ENCODE measurements around the gene SCN3B.

Gene SCN3B

GRCh38 chr11:123684601-123685000 is 30.2 kb upstream of the SCN3B start:
- H3K9me3 ChIP-seq (ENCODE audit: control insufficient read depth, low read length) = no peaks in the 10 kb centered on the region
- 95 to 98% methylated on average over 5 to 6 of the region's 6 CpGs for WGBS, 2 experiments
- H3K36me3 ChIP-seq (ENCODE audit: control insufficient read depth, insufficient read depth, low read length) = no peaks in the 10 kb centered on the region
- no peaks in the 10 kb centered on the region for H3K27me3 ChIP-seq (ENCODE audit: control insufficient read depth, insufficient read depth, low read length, poor library complexity, severe bottlenecking)
- H3K4me3 ChIP-seq (ENCODE audit: insufficient read depth, low read depth, low read length) = no peak overlapping the region
- H3K27ac ChIP-seq (ENCODE audit: insufficient read depth, low read depth, low read length, poor library complexity, severe bottlenecking) = no peak overlapping the region
- peaks cover 5% of the 10 kb centered on the region for H3K4me1 ChIP-seq (ENCODE audit: control insufficient read depth, insufficient read depth, low read length)

DNA sequence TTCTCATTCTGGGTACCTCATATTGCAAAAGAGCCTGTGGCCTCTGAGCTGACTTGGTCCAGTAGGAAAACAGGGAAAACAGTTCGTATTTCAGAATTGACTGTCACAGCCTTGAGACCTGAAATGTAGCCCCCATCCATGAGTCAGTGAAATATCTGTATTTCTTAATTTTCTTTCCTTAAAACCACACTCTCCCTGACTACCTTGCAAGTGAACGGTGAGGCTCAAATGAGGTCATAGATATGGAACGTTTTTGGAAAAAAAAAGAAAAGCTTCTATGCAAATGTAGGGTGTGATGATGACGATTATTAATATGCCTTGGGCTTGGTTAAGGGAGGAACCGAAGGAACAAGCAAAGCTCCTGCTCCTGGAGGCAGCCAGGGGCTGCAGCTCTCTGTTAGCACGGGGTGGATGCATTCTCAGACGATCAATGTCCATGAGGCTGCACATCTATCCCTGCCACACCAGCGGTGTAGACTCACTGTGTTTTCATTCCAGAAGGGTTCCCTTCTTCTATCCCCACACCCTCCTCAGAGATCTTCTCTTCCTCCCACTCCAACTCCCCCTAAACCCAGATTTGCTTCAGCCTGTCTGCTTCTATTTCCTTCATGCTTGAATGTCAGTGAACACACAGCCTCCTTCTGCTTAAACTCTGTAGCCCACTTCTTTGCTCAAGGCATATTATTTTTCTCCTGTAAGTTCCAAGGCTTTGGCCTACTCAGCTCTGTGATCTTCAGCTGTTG is 29.2 kb upstream of the SCN3B start:
- no peak overlapping the region for H3K27ac ChIP-seq (ENCODE audit: insufficient read depth, low read depth, low read length, poor library complexity, severe bottlenecking)
- 86% methylated on average over 8 of the region's 8 CpGs for WGBS, 2 experiments
- H3K9me3 ChIP-seq (ENCODE audit: control insufficient read depth, low read length) = no peaks in the 10 kb centered on the region
- peaks cover 5% of the 10 kb centered on the region for H3K4me1 ChIP-seq (ENCODE audit: control insufficient read depth, insufficient read depth, low read length)
- no peak overlapping the region for H3K4me3 ChIP-seq (ENCODE audit: insufficient read depth, low read depth, low read length)
- no peaks in the 10 kb centered on the region for H3K27me3 ChIP-seq (ENCODE audit: control insufficient read depth, insufficient read depth, low read length, poor library complexity, severe bottlenecking)
- no peaks in the 10 kb centered on the region for H3K36me3 ChIP-seq (ENCODE audit: control insufficient read depth, insufficient read depth, low read length)

DNA sequence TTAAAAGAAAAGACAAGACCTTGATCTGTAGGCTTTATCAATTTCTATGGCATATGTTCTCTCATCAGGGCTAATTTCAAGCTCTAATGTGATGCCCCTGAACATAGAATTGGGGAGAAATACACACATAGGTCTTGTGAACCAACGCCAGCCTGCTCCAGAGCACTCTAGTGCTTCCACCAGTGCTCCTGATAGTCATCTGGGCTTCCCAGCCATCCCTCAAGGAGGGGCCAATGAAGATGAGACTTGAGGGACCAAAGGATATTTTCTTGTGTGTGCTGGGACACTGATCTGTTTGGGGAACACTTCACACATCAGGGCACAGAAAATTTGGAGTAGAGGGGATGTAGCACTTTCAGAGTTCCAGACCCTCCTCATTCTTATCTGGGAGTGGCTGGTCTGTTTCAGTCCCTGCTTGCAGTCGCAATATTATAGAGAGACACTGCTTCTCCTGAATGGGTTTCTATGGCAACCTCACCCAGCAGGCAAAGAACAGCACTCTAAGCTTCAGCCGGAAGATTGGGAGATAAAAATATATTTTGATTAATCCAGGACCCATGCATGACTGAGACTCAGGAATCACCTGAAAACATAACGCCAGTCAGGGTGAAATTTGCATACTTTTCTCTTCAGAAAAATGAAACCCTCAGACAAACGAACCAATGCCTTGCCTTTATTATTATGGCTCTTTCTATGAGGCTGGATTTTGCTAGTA is 28.4 kb upstream of the SCN3B start:
- Histone ChIP-seq H3K36me3 (ENCODE audit: control insufficient read depth, insufficient read depth, low read length) (no peaks in the 10 kb centered on the region), H3K4me3 (ENCODE audit: insufficient read depth, low read depth, low read length) (no peak overlapping the region), H3K27ac (ENCODE audit: insufficient read depth, low read depth, low read length, poor library complexity, severe bottlenecking) (no peak overlapping the region), H3K4me1 (ENCODE audit: control insufficient read depth, insufficient read depth, low read length) (peaks cover 5% of the 10 kb centered on the region), H3K27me3 (ENCODE audit: control insufficient read depth, insufficient read depth, low read length, poor library complexity, severe bottlenecking) (no peaks in the 10 kb centered on the region), H3K9me3 (ENCODE audit: control insufficient read depth, low read length) (no peaks in the 10 kb centered on the region)
- 88 to 93% methylated on average over 5 of the region's 5 CpGs for WGBS, 2 experiments

DNA sequence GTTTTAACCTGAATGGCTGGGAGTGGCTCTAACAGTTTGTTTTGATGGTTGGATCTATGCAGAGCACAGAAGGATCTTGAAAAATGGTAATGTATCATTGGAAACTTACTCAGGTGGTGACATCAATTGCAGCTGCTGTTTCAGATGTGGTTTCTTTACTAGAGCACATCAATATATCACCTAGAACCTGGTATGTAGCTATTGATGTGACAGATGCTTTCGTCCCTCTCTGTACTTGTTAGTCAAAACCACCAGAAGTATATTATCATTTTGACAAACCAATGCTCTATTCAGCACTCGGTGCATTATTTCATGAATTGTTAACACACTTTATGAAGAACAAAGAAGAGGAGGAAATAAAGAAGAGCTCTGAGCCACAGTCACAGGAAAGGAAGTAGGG is 26.6 kb upstream of the SCN3B start:
- WGBS, 2 experiments = 92% methylated on average over 2 of the region's 2 CpGs; no CpG with 5 or more reads in 1 of the 2 experiments
- H3K27me3 ChIP-seq (ENCODE audit: control insufficient read depth, insufficient read depth, low read length, poor library complexity, severe bottlenecking) = no peaks in the 10 kb centered on the region
- no peak overlapping the region for H3K4me3 ChIP-seq (ENCODE audit: insufficient read depth, low read depth, low read length)
- no peaks in the 10 kb centered on the region for H3K9me3 ChIP-seq (ENCODE audit: control insufficient read depth, low read length)
- H3K4me1 ChIP-seq (ENCODE audit: control insufficient read depth, insufficient read depth, low read length) = peaks cover 5% of the 10 kb centered on the region
- H3K27ac ChIP-seq (ENCODE audit: insufficient read depth, low read depth, low read length, poor library complexity, severe bottlenecking) = no peak overlapping the region
- H3K36me3 ChIP-seq (ENCODE audit: control insufficient read depth, insufficient read depth, low read length) = no peaks in the 10 kb centered on the region

GRCh38 chr11:123678246-123678645 is 23.8 kb upstream of the SCN3B start:
- Histone ChIP-seq H3K27me3 (ENCODE audit: control insufficient read depth, insufficient read depth, low read length, poor library complexity, severe bottlenecking) (no peaks in the 10 kb centered on the region), H3K36me3 (ENCODE audit: control insufficient read depth, insufficient read depth, low read length) (no peaks in the 10 kb centered on the region), H3K9me3 (ENCODE audit: control insufficient read depth, low read length) (no peaks in the 10 kb centered on the region), H3K27ac (ENCODE audit: insufficient read depth, low read depth, low read length, poor library complexity, severe bottlenecking) (no peak overlapping the region), H3K4me3 (ENCODE audit: insufficient read depth, low read depth, low read length) (no peak overlapping the region), H3K4me1 (ENCODE audit: control insufficient read depth, insufficient read depth, low read length) (peaks cover 4% of the 10 kb centered on the region)
- WGBS, 2 experiments = 92 to 97% methylated on average over 2 of the region's 2 CpGs

- H3K36me3 ChIP-seq (ENCODE audit: control insufficient read depth, insufficient read depth, low read length) = no peaks in the 10 kb centered on the region
- no peak overlapping the region for H3K27ac ChIP-seq (ENCODE audit: insufficient read depth, low read depth, low read length, poor library complexity, severe bottlenecking)
- WGBS, 2 experiments = 89 to 91% methylated on average over 1 to 2 of the region's 2 CpGs
- no peak overlapping the region for H3K4me3 ChIP-seq (ENCODE audit: insufficient read depth, low read depth, low read length)
- no peaks in the 10 kb centered on the region for H3K4me1 ChIP-seq (ENCODE audit: control insufficient read depth, insufficient read depth, low read length)
- H3K27me3 ChIP-seq (ENCODE audit: control insufficient read depth, insufficient read depth, low read length, poor library complexity, severe bottlenecking) = no peaks in the 10 kb centered on the region
- H3K9me3 ChIP-seq (ENCODE audit: control insufficient read depth, low read length) = no peaks in the 10 kb centered on the region
Measured at GRCh38 chr11:123677510-123677909, 23.1 kb upstream of the SCN3B start.

GRCh38 chr11:123674297-123674696 is 19.9 kb upstream of the SCN3B start:
- no peaks in the 10 kb centered on the region for H3K27me3 ChIP-seq (ENCODE audit: control insufficient read depth, insufficient read depth, low read length, poor library complexity, severe bottlenecking)
- no peaks in the 10 kb centered on the region for H3K9me3 ChIP-seq (ENCODE audit: control insufficient read depth, low read length)
- H3K4me1 ChIP-seq (ENCODE audit: control insufficient read depth, insufficient read depth, low read length) = no peaks in the 10 kb centered on the region
- no CpG with 5 or more reads among the region's 2 CpGs for WGBS, 2 experiments
- H3K36me3 ChIP-seq (ENCODE audit: control insufficient read depth, insufficient read depth, low read length) = no peaks in the 10 kb centered on the region
- H3K27ac ChIP-seq (ENCODE audit: insufficient read depth, low read depth, low read length, poor library complexity, severe bottlenecking) = no peak overlapping the region
- no peak overlapping the region for H3K4me3 ChIP-seq (ENCODE audit: insufficient read depth, low read depth, low read length)

DNA sequence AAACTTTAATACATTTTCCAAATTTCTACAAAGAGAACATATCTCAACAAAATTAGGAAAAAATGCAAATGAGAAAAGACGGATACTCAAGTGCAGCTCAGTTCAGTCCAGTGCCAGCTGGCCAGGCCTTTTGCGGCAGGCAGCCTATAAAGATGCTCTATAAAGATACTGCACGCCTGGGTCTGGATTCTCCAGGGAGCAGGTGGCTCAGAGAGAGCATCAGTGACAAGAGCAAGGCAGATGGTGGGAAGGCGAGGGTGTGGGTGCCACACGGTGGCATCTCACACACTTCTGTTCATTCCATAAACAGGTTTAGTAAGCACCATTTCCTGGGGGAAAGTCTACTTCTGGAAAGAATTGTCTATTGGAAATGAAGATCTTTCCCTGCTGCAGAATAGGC is 18.1 kb upstream of the SCN3B start:
- Histone ChIP-seq H3K9me3 (ENCODE audit: control insufficient read depth, low read length) (no peaks in the 10 kb centered on the region), H3K4me1 (ENCODE audit: control insufficient read depth, insufficient read depth, low read length) (no peaks in the 10 kb centered on the region), H3K27me3 (ENCODE audit: control insufficient read depth, insufficient read depth, low read length, poor library complexity, severe bottlenecking) (no peaks in the 10 kb centered on the region), H3K27ac (ENCODE audit: insufficient read depth, low read depth, low read length, poor library complexity, severe bottlenecking) (no peak overlapping the region), H3K36me3 (ENCODE audit: control insufficient read depth, insufficient read depth, low read length) (no peaks in the 10 kb centered on the region), H3K4me3 (ENCODE audit: insufficient read depth, low read depth, low read length) (no peak overlapping the region)
- WGBS, 2 experiments = 92 to 97% methylated on average over 5 of the region's 5 CpGs

DNA sequence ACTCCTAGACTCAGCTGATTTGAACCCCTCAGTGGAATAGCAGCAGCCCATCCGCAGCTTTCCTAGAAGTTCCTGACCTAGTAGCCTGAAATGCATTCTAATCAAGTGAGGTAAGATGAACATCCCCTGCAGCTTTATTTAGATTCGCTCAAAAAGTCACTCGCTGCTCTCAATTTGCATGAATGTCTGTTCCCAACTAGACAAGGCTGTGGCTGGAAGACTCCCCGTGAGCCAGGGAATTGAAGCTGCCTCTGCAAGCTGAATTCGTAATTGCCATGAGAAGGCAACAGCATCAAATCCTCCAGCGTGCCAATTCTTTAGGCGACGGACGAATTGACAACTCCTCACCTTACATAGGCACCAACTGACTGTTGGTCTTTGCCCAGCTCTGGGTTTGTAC is 17.1 kb upstream of the SCN3B start:
- H3K4me3 ChIP-seq (ENCODE audit: insufficient read depth, low read depth, low read length) = no peak overlapping the region
- no peak overlapping the region for H3K27ac ChIP-seq (ENCODE audit: insufficient read depth, low read depth, low read length, poor library complexity, severe bottlenecking)
- WGBS, 2 experiments = 58 to 59% methylated on average over 9 of the region's 9 CpGs
- H3K36me3 ChIP-seq (ENCODE audit: control insufficient read depth, insufficient read depth, low read length) = no peaks in the 10 kb centered on the region
- no peaks in the 10 kb centered on the region for H3K4me1 ChIP-seq (ENCODE audit: control insufficient read depth, insufficient read depth, low read length)
- H3K9me3 ChIP-seq (ENCODE audit: control insufficient read depth, low read length) = no peaks in the 10 kb centered on the region
- H3K27me3 ChIP-seq (ENCODE audit: control insufficient read depth, insufficient read depth, low read length, poor library complexity, severe bottlenecking) = no peaks in the 10 kb centered on the region

DNA sequence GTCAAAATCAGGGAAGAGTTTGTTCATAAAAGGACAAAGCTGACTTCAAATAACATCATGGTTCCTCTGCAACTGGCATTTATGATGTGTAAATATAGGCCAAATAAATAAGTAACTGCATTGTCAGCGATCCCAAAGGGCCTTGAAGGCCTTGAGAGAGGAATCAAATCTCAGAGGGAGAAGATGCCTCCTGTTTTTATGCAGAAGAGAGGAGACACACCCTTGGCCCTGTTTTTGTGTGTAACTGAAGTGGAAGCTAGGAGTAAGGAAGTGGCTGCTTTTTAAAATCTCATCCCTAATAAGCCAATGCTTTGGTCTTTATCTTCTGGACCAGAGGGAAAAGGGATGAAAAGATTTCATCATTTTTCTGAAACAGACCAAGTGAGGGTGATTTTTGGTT is 15.7 kb upstream of the SCN3B start:
- H3K27me3 ChIP-seq (ENCODE audit: control insufficient read depth, insufficient read depth, low read length, poor library complexity, severe bottlenecking) = no peaks in the 10 kb centered on the region
- H3K36me3 ChIP-seq (ENCODE audit: control insufficient read depth, insufficient read depth, low read length) = no peaks in the 10 kb centered on the region
- H3K27ac ChIP-seq (ENCODE audit: insufficient read depth, low read depth, low read length, poor library complexity, severe bottlenecking) = no peak overlapping the region
- no peaks in the 10 kb centered on the region for H3K4me1 ChIP-seq (ENCODE audit: control insufficient read depth, insufficient read depth, low read length)
- no peaks in the 10 kb centered on the region for H3K9me3 ChIP-seq (ENCODE audit: control insufficient read depth, low read length)
- no peak overlapping the region for H3K4me3 ChIP-seq (ENCODE audit: insufficient read depth, low read depth, low read length)
- WGBS, 2 experiments = 90 to 94% methylated on average over 1 of the region's 1 CpG
